CD8-positive, alpha-beta memory T cell (primary cell): Measurements from ENCODE around the gene GAB2. TPM values are rescaled to one million over a fixed set of nuclear protein-coding genes. Genes with fewer than 3 reads are reported as not detected.

Experiments
- CTCF ChIA-PET: fragments of 350-600 bp; sonication (Branson Sonifier 250); formaldehyde crosslinking; loops from one replicate; lab custom pipeline; 2021; ENCODE audit warnings: antibody characterized with exemption; lab: Charles Lee
- POLR2A ChIA-PET: fragments of 350-600 bp; sonication (Branson Sonifier 250); formaldehyde crosslinking; loops from one replicate; lab custom pipeline; 2021; ENCODE audit warnings: antibody characterized with exemption; lab: Charles Lee
- DNase-seq, 5 donors: peaks; one replicate each; pipeline versions ENCODE4 v3.0.0 to v3.0.0-alpha.2; 2020 to 2022; ENCODE audit warnings: mixed read lengths in 1 of 5
- H3K27ac ChIP-seq: one replicate; pipeline ENCODE4 v1.7.0; 2013; ENCODE audit warnings: low read depth, mild to moderate bottlenecking, low read length, moderate library complexity
- H3K27me3 ChIP-seq: 2 replicates; pipeline ENCODE4 v1.7.0; 2013; ENCODE audit warnings: low read length, mild to moderate bottlenecking; ENCODE audit not compliant: insufficient read depth, poor library complexity, severe bottlenecking
- H3K36me3 ChIP-seq: 2 replicates; pipeline ENCODE4 v1.7.0; 2013; ENCODE audit warnings: mild to moderate bottlenecking, low read length, moderate library complexity; ENCODE audit not compliant: insufficient read depth
- H3K4me1 ChIP-seq: 2 replicates; pipeline ENCODE4 v1.7.0; 2013; ENCODE audit warnings: mild to moderate bottlenecking, low read length, moderate library complexity; ENCODE audit not compliant: insufficient read depth
- H3K4me3 ChIP-seq: 2 replicates; pipeline ENCODE4 v1.7.0; 2013; ENCODE audit warnings: mild to moderate bottlenecking, low read length
- H3K9me3 ChIP-seq: 2 replicates; pipeline ENCODE4 v1.7.0; 2013; ENCODE audit warnings: mild to moderate bottlenecking, low read length
- H3K27ac Mint-ChIP-seq, 8 donors: one replicate each; pipeline ENCODE4 v1.8.0; 2020 to 2021; ENCODE audit warnings: mixed read lengths in 8 of 8, mild to moderate bottlenecking in 6 of 8, inconsistent platforms in 3 of 8, moderate library complexity in 3 of 8
- H3K27me3 Mint-ChIP-seq, 2 donors: one replicate each; pipeline ENCODE4 v1.8.0; 2020 to 2021; ENCODE audit warnings: mixed read lengths in 2 of 2, mild to moderate bottlenecking in 1 of 2, moderate library complexity in 1 of 2
- H3K36me3 Mint-ChIP-seq, 3 donors: one replicate each; pipeline ENCODE4 v1.8.0; 2020 to 2021; ENCODE audit warnings: mixed read lengths in 3 of 3, inconsistent platforms in 1 of 3, mild to moderate bottlenecking in 1 of 3
- H3K4me1 Mint-ChIP-seq, 3 donors: one replicate each; pipeline ENCODE4 v1.8.0; 2020 to 2021; ENCODE audit warnings: mixed read lengths in 3 of 3, inconsistent platforms in 1 of 3, mild to moderate bottlenecking in 1 of 3
- H3K4me3 Mint-ChIP-seq, 7 donors: one replicate each; pipeline ENCODE4 v1.8.0; 2020 to 2021; ENCODE audit warnings: mixed read lengths in 7 of 7, mild to moderate bottlenecking in 6 of 7, moderate library complexity in 4 of 7, inconsistent platforms in 2 of 7
- H3K9me3 Mint-ChIP-seq, 5 donors: one replicate each; pipeline ENCODE4 v1.8.0; 2020 to 2022; ENCODE audit warnings: mixed read lengths in 5 of 5, mild to moderate bottlenecking in 3 of 5, moderate library complexity in 2 of 5, inconsistent platforms in 1 of 5
- polyA plus RNA-seq: library from polyadenylated mRNA; unstranded; fragments of 300-500 nt; fragmentation: Illumina TruSeq; gene quantifications from one replicate; pipeline ENCODE4 v1.2.3, GENCODE V29; 2021
- total RNA-seq, 2 experiments: library from RNA; stranded (reverse); gene quantifications; one replicate each; pipeline ENCODE4 v1.2.3, GENCODE V29; 2021

The GAB2 gene
- total and polyA plus RNA-seq, 3 experiments from 2014 or later: 2.9 to 4.3 TPM; not detected in 1

- H3K4me3 ChIP-seq: no peak overlapping the region
- no peaks in the 10 kb centered on the region for H3K9me3 ChIP-seq
- H3K27ac Mint-ChIP-seq: no peak overlapping the region
- CTCF ChIA-PET: interaction anchor here (1.5 kb wide), 1 partner anchor 9 kb away, joined by 3 read pairs; no protein-coding TSS in a partner anchor
- POLR2A ChIA-PET: no interaction called here
- H3K4me3 Mint-ChIP-seq: no peak overlapping the region
- H3K36me3 ChIP-seq: no peaks in the 10 kb centered on the region
- H3K36me3 Mint-ChIP-seq: peaks cover 1 to 13% (median 3%) of the 10 kb centered on the region in 3 donors
- DNase-seq: no peak
- H3K4me1 ChIP-seq: no peaks in the 10 kb centered on the region
- no peaks in the 10 kb centered on the region for H3K27me3 ChIP-seq
- H3K27ac ChIP-seq: no peak overlapping the region
- peaks cover 0 to 4% (median 0%) of the 10 kb centered on the region in 3 donors for H3K4me1 Mint-ChIP-seq
- H3K9me3 Mint-ChIP-seq: peaks cover 0 to 5% (median 2%) of the 10 kb centered on the region in 5 donors
- peaks cover 0 to 1% of the 10 kb centered on the region in 2 donors for H3K27me3 Mint-ChIP-seq
Measured at GRCh38 chr11:78248903-78249302, 168.7 kb downstream of the GAB2 start.

- Histone ChIP-seq H3K27ac (no peak overlapping the region), H3K36me3 (no peaks in the 10 kb centered on the region), H3K9me3 (no peaks in the 10 kb centered on the region), H3K4me3 (no peak overlapping the region), H3K4me1 (no peaks in the 10 kb centered on the region), H3K27me3 (no peaks in the 10 kb centered on the region)
- ChIA-PET CTCF (interaction anchor here (1.5 kb wide), 1 partner anchor 8 kb away, joined by 3 read pairs; no protein-coding TSS in a partner anchor), POLR2A (no interaction called here)
- no peak overlapping the region for H3K27ac Mint-ChIP-seq
- peaks cover 0 to 4% (median 0%) of the 10 kb centered on the region in 3 donors for H3K4me1 Mint-ChIP-seq
- no peak overlapping the region for H3K4me3 Mint-ChIP-seq
- H3K36me3 Mint-ChIP-seq: peaks cover 0 to 17% (median 1%) of the 10 kb centered on the region in 3 donors
- H3K9me3 Mint-ChIP-seq: peaks cover 0 to 7% (median 2%) of the 10 kb centered on the region in 5 donors
- DNase-seq: no peak
- peaks cover 0 to 1% of the 10 kb centered on the region in 2 donors for H3K27me3 Mint-ChIP-seq
Measured at GRCh38 chr11:78248191-78248590, 169.4 kb downstream of the GAB2 start.

- no peak overlapping the region for H3K27ac ChIP-seq
- Mint-ChIP-seq H3K27ac (peak overlapping the region in 1 of 8 donors; percentile 61), H3K36me3 (peaks cover 3 to 36% (median 6%) of the 10 kb centered on the region in 3 donors), H3K4me1 (peaks cover 0 to 4% (median 0%) of the 10 kb centered on the region in 3 donors), H3K27me3 (peaks cover 0 to 5% of the 10 kb centered on the region in 2 donors), H3K9me3 (peaks cover 10 to 29% (median 24%) of the 10 kb centered on the region in 5 donors), H3K4me3 (no peak overlapping the region)
- ChIA-PET CTCF (no interaction called here), POLR2A (no interaction called here)
- H3K4me1 ChIP-seq: no peaks in the 10 kb centered on the region
- H3K4me3 ChIP-seq: no peak overlapping the region
- no peaks in the 10 kb centered on the region for H3K27me3 ChIP-seq
- DNase-seq: no peak
- peaks cover 9% of the 10 kb centered on the region for H3K9me3 ChIP-seq
- no peaks in the 10 kb centered on the region for H3K36me3 ChIP-seq
Measured at GRCh38 chr11:78244546-78245255, 172.9 kb downstream of the GAB2 start.

- no peak for DNase-seq
- ChIA-PET POLR2A (no interaction called here), CTCF (no interaction called here)
- peaks cover 0 to 8% of the 10 kb centered on the region in 2 donors for H3K27me3 Mint-ChIP-seq
- H3K9me3 Mint-ChIP-seq: peaks cover 10 to 30% (median 24%) of the 10 kb centered on the region in 5 donors
- H3K27ac ChIP-seq: no peak overlapping the region
- no peaks in the 10 kb centered on the region for H3K4me1 ChIP-seq
- peaks cover 3 to 36% (median 6%) of the 10 kb centered on the region in 3 donors for H3K36me3 Mint-ChIP-seq
- no peak overlapping the region for H3K4me3 ChIP-seq
- no peak overlapping the region for H3K4me3 Mint-ChIP-seq
- peaks cover 9% of the 10 kb centered on the region for H3K9me3 ChIP-seq
- no peaks in the 10 kb centered on the region for H3K27me3 ChIP-seq
- no peak overlapping the region for H3K27ac Mint-ChIP-seq
- H3K36me3 ChIP-seq: no peaks in the 10 kb centered on the region
- H3K4me1 Mint-ChIP-seq: peaks cover 0 to 4% (median 0%) of the 10 kb centered on the region in 3 donors
Measured at GRCh38 chr11:78244080-78244479, 173.5 kb downstream of the GAB2 start.

GRCh38 chr11:78241475-78241874, 176.1 kb downstream of the GAB2 start:
- Mint-ChIP-seq H3K27me3 (peaks cover 8 to 9% of the 10 kb centered on the region in 2 donors), H3K4me1 (peaks cover 0 to 4% (median 0%) of the 10 kb centered on the region in 3 donors), H3K27ac (no peak overlapping the region), H3K36me3 (peaks cover 3 to 51% (median 6%) of the 10 kb centered on the region in 3 donors), H3K9me3 (peaks cover 10 to 41% (median 24%) of the 10 kb centered on the region in 5 donors), H3K4me3 (no peak overlapping the region)
- no peaks in the 10 kb centered on the region for H3K27me3 ChIP-seq
- no peak overlapping the region for H3K4me3 ChIP-seq
- H3K27ac ChIP-seq: no peak overlapping the region
- no peaks in the 10 kb centered on the region for H3K36me3 ChIP-seq
- ChIA-PET POLR2A (no interaction called here), CTCF (no interaction called here)
- no peak for DNase-seq
- H3K4me1 ChIP-seq: no peaks in the 10 kb centered on the region
- H3K9me3 ChIP-seq: peaks cover 9% of the 10 kb centered on the region

- POLR2A ChIA-PET: no interaction called here
- no peaks in the 10 kb centered on the region for H3K27me3 ChIP-seq
- CTCF ChIA-PET: interaction anchor here (0.7 kb wide), 1 partner anchor 8 kb away, joined by 3 read pairs; no protein-coding TSS in a partner anchor
- Mint-ChIP-seq H3K27ac (no peak overlapping the region), H3K4me3 (no peak overlapping the region), H3K9me3 (peaks cover 10 to 39% (median 24%) of the 10 kb centered on the region in 5 donors), H3K27me3 (peaks cover 8 to 11% of the 10 kb centered on the region in 2 donors), H3K36me3 (peaks cover 3 to 51% (median 8%) of the 10 kb centered on the region in 3 donors), H3K4me1 (peaks cover 0 to 4% (median 0%) of the 10 kb centered on the region in 3 donors)
- H3K4me3 ChIP-seq: no peak overlapping the region
- no peaks in the 10 kb centered on the region for H3K4me1 ChIP-seq
- no peak for DNase-seq
- H3K36me3 ChIP-seq: no peaks in the 10 kb centered on the region
- H3K27ac ChIP-seq: no peak overlapping the region
- peaks cover 9% of the 10 kb centered on the region for H3K9me3 ChIP-seq
Measured at GRCh38 chr11:78239781-78240180, 177.8 kb downstream of the GAB2 start.

- no peak overlapping the region for H3K4me3 ChIP-seq
- no peaks in the 10 kb centered on the region for H3K4me1 ChIP-seq
- no peaks in the 10 kb centered on the region for H3K27me3 ChIP-seq
- H3K27ac Mint-ChIP-seq: no peak overlapping the region
- H3K9me3 Mint-ChIP-seq: peaks cover 10 to 34% (median 18%) of the 10 kb centered on the region in 5 donors
- no peak for DNase-seq
- H3K36me3 Mint-ChIP-seq: peaks cover 3 to 35% (median 8%) of the 10 kb centered on the region in 3 donors
- H3K4me1 Mint-ChIP-seq: no peaks in the 10 kb centered on the region
- no peak overlapping the region for H3K27ac ChIP-seq
- ChIA-PET CTCF (no interaction called here), POLR2A (no interaction called here)
- H3K4me3 Mint-ChIP-seq: no peak overlapping the region
- H3K36me3 ChIP-seq: no peaks in the 10 kb centered on the region
- peaks cover 9% of the 10 kb centered on the region for H3K9me3 ChIP-seq
- peaks cover 5 to 11% of the 10 kb centered on the region in 2 donors for H3K27me3 Mint-ChIP-seq
Measured at GRCh38 chr11:78237293-78238046, 180.2 kb downstream of the GAB2 start.
